Natural killer cell (primary cell): ENCODE results near the gene PNKD. TPM values are rescaled to one million over a fixed set of nuclear protein-coding genes. Genes with fewer than 3 reads are reported as not detected.

Source experiments
- ATAC-seq, 3 donors: fragments of 150-1000 bp in 2 of 3; fragments of 200-7000 bp in 1 of 3; cut with Tn5 transposase; 1 replicate in 1 of 3; 2 replicates in 2 of 3; pipeline ENCODE4 v1.10.0; 2021; ENCODE audit warnings: mild to moderate bottlenecking in 2 of 3, moderate library complexity in 2 of 3
- DNase-seq, 2 donors: peaks; one replicate each; pipeline versions ENCODE4 v3.0.0 to v3.0.0-alpha.2; 2013 to 2021; ENCODE audit warnings: mixed read lengths in 1 of 2
- H3K27ac ChIP-seq: one replicate; pipeline ENCODE4 v1.5.1; 2013; ENCODE audit warnings: mild to moderate bottlenecking, low read length
- H3K27me3 ChIP-seq: one replicate; pipeline ENCODE4 v1.6.1; 2013; ENCODE audit warnings: low read length; ENCODE audit not compliant: control insufficient read depth, insufficient read depth
- H3K36me3 ChIP-seq: one replicate; pipeline ENCODE4 v1.6.1; 2013; ENCODE audit warnings: low read length; ENCODE audit not compliant: control insufficient read depth, insufficient read depth
- H3K4me1 ChIP-seq: one replicate; pipeline ENCODE4 v1.6.1; 2013; ENCODE audit warnings: low read length; ENCODE audit not compliant: control insufficient read depth, insufficient read depth
- H3K4me3 ChIP-seq: one replicate; pipeline ENCODE4 v1.5.1; 2013; ENCODE audit warnings: low read length
- H3K9me3 ChIP-seq: one replicate; pipeline ENCODE4 v1.6.1; 2013; ENCODE audit warnings: low read length; ENCODE audit not compliant: control insufficient read depth, insufficient read depth
- H3K27ac Mint-ChIP-seq, 2 donors: one replicate each; pipeline ENCODE4 v1.8.0; 2022; ENCODE audit warnings: mild to moderate bottlenecking in 2 of 2, mixed read lengths in 2 of 2, moderate library complexity in 1 of 2
- H3K27me3 Mint-ChIP-seq, 2 donors: one replicate each; pipeline ENCODE4 v1.8.0; 2022; ENCODE audit warnings: low read depth in 2 of 2, mixed read lengths in 2 of 2
- H3K36me3 Mint-ChIP-seq: one replicate; pipeline ENCODE4 v1.8.0; 2022; ENCODE audit warnings: mixed read lengths
- H3K4me1 Mint-ChIP-seq, 2 donors: one replicate each; pipeline ENCODE4 v1.8.0; 2022; ENCODE audit warnings: mixed read lengths in 2 of 2
- H3K4me3 Mint-ChIP-seq: one replicate; pipeline ENCODE4 v1.8.0; 2022; ENCODE audit warnings: mild to moderate bottlenecking, moderate library complexity, mixed read lengths
- H3K9me3 Mint-ChIP-seq, 2 donors: one replicate each; pipeline ENCODE4 v1.8.0; 2022; ENCODE audit warnings: mixed read lengths in 2 of 2
- CTCF ChIP-seq: fragments of 200-600 bp; IDR thresholded peaks from one replicate; pipeline ENCODE4 v1.8.0; 2022; ENCODE audit warnings: antibody characterized with exemption
- WGBS: methylation state at CpG from one replicate; pipeline ENCODE4 v1.1.7; 2013; ENCODE audit warnings: missing lambda C conversion rate; ENCODE audit not compliant: insufficient coverage; 5-methylcytosine and 5-hydroxymethylcytosine counted together
- intact Hi-C: fragments of 100-400 bp; cut with micrococcal nuclease; formaldehyde crosslinking; loops from one replicate; pipeline ENCODE4 v1.14.2; 2022
- total RNA-seq, 4 donors: library from RNA; stranded (reverse); fragments of 120-200 nt in 1 of 4; gene quantifications; one replicate each; pipeline versions ENCODE4 v1.2.3 to v1.2.4, GENCODE V29; 2013 to 2022

PNKD gene
- total RNA-seq, 3 donors from 2014 or later (not counting 1 experiment from before 2014, with no cell fraction given), result 18.8 to 21.3 (median 18.9) TPM

- Histone ChIP-seq H3K27ac (no peak overlapping the region), H3K36me3 (peaks cover 46% of the 10 kb centered on the region), H3K27me3 (no peaks in the 10 kb centered on the region), H3K9me3 (no peaks in the 10 kb centered on the region), H3K4me1 (peaks cover 46% of the 10 kb centered on the region), H3K4me3 (no peak overlapping the region)
- Mint-ChIP-seq H3K27ac (peak overlapping the region in 1 of 2 donors; percentile 1), H3K4me1 (peaks cover 37 to 60% of the 10 kb centered on the region in 2 donors), H3K4me3 (no peak overlapping the region), H3K36me3 (no peaks in the 10 kb centered on the region), H3K27me3 (no peaks in the 10 kb centered on the region), H3K9me3 (no peaks in the 10 kb centered on the region)
- intact Hi-C loops, result no loop called here
- 95% methylated on average over 6 of the region's 6 CpGs for WGBS
- DNase-seq (no peak), ATAC-seq (no peak)
- TF ChIP-seq CTCF, result no peak
Measured at GRCh38 chr2:218267259-218267658, 3.1 kb upstream of the PNKD start.

GRCh38 chr2:218270721-218271486 lies 585 bp downstream of the PNKD start:
- Histone ChIP-seq H3K27me3 (no peaks in the 10 kb centered on the region), H3K9me3 (no peaks in the 10 kb centered on the region), H3K4me1 (peaks cover 34% of the 10 kb centered on the region), H3K4me3 (peak overlapping the region; percentile 61), H3K36me3 (peaks cover 42% of the 10 kb centered on the region), H3K27ac (peak overlapping the region; percentile 11)
- intact Hi-C loops, result loop anchor here (1.0 to 10.0 kb wide), 7 partner anchors 15 to 584 kb away; partner anchors contain the start of genes CNOT9, CTDSP1, TMBIM1 and TTLL4
- no peaks in the 10 kb centered on the region for H3K9me3 Mint-ChIP-seq
- DNase-seq (peak in 1 of 2 donors; percentile 24), ATAC-seq (no peak)
- 9% methylated on average over 23 of the region's 23 CpGs for WGBS
- peak overlapping the region; percentile 96 for H3K4me3 Mint-ChIP-seq
- H3K36me3 Mint-ChIP-seq, result no peaks in the 10 kb centered on the region
- H3K4me1 Mint-ChIP-seq, result peaks cover 31 to 56% of the 10 kb centered on the region in 2 donors
- TF ChIP-seq CTCF, result no peak
- H3K27ac Mint-ChIP-seq, result peak overlapping the region; percentile 84 to 88
- H3K27me3 Mint-ChIP-seq, result no peaks in the 10 kb centered on the region

GRCh38 chr2:218271487-218271797 lies 1.1 kb downstream of the PNKD start:
- Histone ChIP-seq H3K27me3 (no peaks in the 10 kb centered on the region), H3K36me3 (peaks cover 43% of the 10 kb centered on the region), H3K27ac (no peak overlapping the region), H3K4me3 (no peak overlapping the region), H3K4me1 (peaks cover 34% of the 10 kb centered on the region), H3K9me3 (no peaks in the 10 kb centered on the region)
- H3K4me1 Mint-ChIP-seq, result peaks cover 31 to 56% of the 10 kb centered on the region in 2 donors
- DNase-seq (no peak), ATAC-seq (no peak)
- H3K27me3 Mint-ChIP-seq, result no peaks in the 10 kb centered on the region
- H3K27ac Mint-ChIP-seq, result peak overlapping the region; percentile 84 to 88
- H3K4me3 Mint-ChIP-seq, result peak overlapping the region; percentile 96
- WGBS, result 80% methylated on average over 4 of the region's 4 CpGs
- TF ChIP-seq CTCF, result no peak
- H3K36me3 Mint-ChIP-seq, result no peaks in the 10 kb centered on the region
- no peaks in the 10 kb centered on the region for H3K9me3 Mint-ChIP-seq
- intact Hi-C loops, result loop anchor here (10.0 kb wide), 1 partner anchor 583 kb away; the partner anchor contains the start of gene WNT6
